Activated CD4-positive, alpha-beta T cell treated with anti-CD3 and anti-CD28 coated beads for 1 hour (primary cell): ENCODE data around the gene ONECUT3.
"Not testable (repeated sequence)": the region's sequence is repeated elsewhere in the genome, so short reads cannot be mapped to it uniquely, and the experiment has no call there.

Experiments used
- DNase-seq: peaks from one replicate; pipeline ENCODE4 v3.0.0-alpha.2; 2020

Gene ONECUT3

GRCh38 chr19:1770866-1771576 lies 17.7 kb downstream of the ONECUT3 start:
- DNase-seq, result no peak

- DNase-seq, result no peak
These were observed 19.9 kb downstream of the ONECUT3 start for GRCh38 chr19:1773184-1773583.

- no peak for DNase-seq
These were observed 21.9 kb downstream of the ONECUT3 start for GRCh38 chr19:1774989-1775772.

GRCh38 chr19:1775951-1776605 lies 22.8 kb downstream of the ONECUT3 start:
- no peak for DNase-seq

GRCh38 chr19:1776606-1777147 lies 23.4 kb downstream of the ONECUT3 start:
- DNase-seq, result no peak

- DNase-seq, result no peak
These were observed 23.8 kb downstream of the ONECUT3 start for GRCh38 chr19:1777149-1777548.

GRCh38 chr19:1779574-1779973 lies 26.3 kb downstream of the ONECUT3 start:
- no peak for DNase-seq

- no peak for DNase-seq
These were observed 27.1 kb downstream of the ONECUT3 start for GRCh38 chr19:1780272-1780958.

GRCh38 chr19:1782521-1782920 lies 29.2 kb downstream of the ONECUT3 start:
- DNase-seq, result no peak

GRCh38 chr19:1783354-1783753 lies 30.0 kb downstream of the ONECUT3 start:
- no peak for DNase-seq

- no peak for DNase-seq
These were observed 30.6 kb downstream of the ONECUT3 start for GRCh38 chr19:1783874-1784273.

GRCh38 chr19:1785310-1785709 lies 32.0 kb downstream of the ONECUT3 start:
- no peak for DNase-seq

GRCh38 chr19:1786668-1787067 lies 33.4 kb downstream of the ONECUT3 start:
- no peak for DNase-seq

GRCh38 chr19:1787116-1787515 lies 33.8 kb downstream of the ONECUT3 start:
- DNase-seq, result no peak

GRCh38 chr19:1789261-1790041 lies 36.1 kb downstream of the ONECUT3 start:
- no peak for DNase-seq

GRCh38 chr19:1790054-1790792 lies 36.9 kb downstream of the ONECUT3 start:
- DNase-seq, result no peak

GRCh38 chr19:1791879-1792278 lies 38.6 kb downstream of the ONECUT3 start:
- no peak for DNase-seq

GRCh38 chr19:1794424-1795172 lies 41.3 kb downstream of the ONECUT3 start:
- DNase-seq, result no peak

GRCh38 chr19:1796395-1797142 lies 43.3 kb downstream of the ONECUT3 start:
- no peak for DNase-seq

GRCh38 chr19:1797313-1797712 lies 44.0 kb downstream of the ONECUT3 start:
- DNase-seq, result not testable (repeated sequence)
